Amniotic stem cell (primary cell): ENCODE measurements around the gene NEURL3.

Experiments used
- DNase-seq: peaks from one replicate; lab custom pipeline; 2025; lab: John Stamatoyannopoulos, UW

Gene NEURL3

DNA sequence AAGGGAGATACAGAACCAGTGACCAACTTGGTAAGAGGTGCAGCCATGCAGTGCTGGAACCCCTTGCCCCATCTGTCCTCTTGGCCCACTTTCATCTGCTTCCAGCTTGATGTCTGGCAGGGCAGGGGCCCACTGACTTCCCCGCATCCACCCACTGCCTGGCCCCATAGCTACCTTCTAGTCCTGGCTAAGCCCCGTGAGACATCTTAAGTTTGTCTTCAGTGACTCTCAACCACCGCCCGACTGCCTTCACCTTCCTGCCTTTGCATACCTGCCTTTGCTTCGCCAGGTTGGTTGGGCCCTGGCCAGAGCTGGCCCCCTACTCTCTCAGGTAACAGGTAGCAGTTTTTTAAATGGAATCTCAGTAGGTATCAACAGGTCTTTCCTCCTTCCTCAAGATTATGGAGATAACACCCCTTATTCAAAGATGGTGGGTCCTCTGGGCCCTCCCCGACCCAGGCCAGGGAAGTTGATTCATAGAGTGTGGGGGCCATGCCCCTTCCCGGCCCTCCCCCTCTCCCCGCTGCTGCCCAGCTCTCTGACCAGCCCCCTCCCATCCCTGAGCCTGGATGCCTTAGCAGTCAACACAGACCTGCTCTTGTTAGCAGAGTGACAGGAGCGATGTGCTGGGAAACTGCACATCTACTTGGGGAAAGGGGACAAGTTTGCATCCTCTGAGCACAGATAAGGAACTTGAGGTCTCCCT is 34.2 kb upstream of the NEURL3 start:
- no peak for DNase-seq

- no peak for DNase-seq
Measured at GRCh38 chr2:96538487-96539214, 33.5 kb upstream of the NEURL3 start.

DNA sequence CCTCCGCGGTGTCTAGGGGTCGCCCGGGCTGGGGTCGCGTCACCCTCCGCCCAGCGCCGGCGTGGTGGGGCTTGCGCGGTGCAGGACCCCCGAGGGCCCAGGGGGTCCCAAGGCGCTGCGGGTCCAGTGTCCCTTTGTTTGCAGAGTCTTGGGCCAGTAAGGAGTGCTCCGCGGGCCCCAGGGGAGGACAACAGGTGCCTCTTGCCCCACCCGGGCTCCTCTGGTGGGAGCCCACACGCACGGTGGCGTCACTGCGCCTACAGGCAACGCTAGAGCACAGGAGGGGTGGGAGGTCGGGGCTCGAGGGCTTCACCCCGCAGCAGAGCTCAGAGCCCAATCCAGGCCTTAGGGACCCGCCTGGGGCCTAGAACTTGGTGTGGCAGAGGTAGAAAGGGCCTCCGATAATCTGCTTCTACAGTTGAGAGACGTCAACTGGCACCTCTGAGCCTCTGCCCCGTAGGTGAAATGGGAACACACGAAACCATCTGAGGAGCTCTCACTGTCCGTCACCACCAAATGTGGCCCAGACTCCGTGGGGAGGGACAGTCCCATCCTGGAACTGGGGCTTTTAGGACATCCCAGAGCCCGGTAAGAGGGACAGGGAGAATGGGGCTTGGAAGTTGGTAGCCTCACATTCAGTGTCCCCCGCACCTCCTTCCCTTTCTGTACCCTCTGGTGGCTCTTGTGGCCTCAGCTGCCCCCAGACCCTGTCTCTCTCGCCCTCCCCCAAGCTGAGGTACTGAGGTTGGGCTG is 32.8 kb upstream of the NEURL3 start:
- no peak for DNase-seq

GRCh38 chr2:96537066-96537733 is 32.0 kb upstream of the NEURL3 start:
- no peak for DNase-seq

GRCh38 chr2:96536445-96537065 is 31.4 kb upstream of the NEURL3 start, which contains the start of gene ARID5A:
TSS of gene ARID5A (plus strand) at chr2:96536752. CDS start at chr2:96536827, 75 bp downstream.
- peak; percentile 75 for DNase-seq

GRCh38 chr2:96535331-96535730 is 30.2 kb upstream of the NEURL3 start:
- no peak for DNase-seq

DNA sequence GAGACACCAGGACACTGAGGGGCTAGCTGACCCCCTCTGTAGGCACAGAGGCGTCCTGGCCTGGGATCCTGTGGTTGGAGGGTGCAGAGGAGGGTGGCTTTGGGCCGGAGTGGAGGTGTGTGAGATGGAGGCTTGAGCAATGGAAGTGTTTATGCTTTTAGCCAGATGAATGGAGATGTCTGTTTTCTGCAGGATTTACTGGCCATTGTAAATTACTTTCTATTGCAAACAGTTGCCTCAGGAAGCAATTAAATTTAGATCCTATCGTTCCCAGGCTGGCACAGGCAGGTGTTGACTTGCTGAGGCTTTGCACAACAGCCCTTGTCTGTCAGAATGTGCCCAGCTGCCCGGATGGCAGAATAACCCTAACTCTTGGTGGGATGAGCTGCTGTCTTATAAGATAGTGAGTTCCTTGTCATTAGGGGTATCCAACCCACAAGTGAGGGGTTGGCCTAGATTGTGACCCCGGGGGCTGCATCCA is 29.6 kb upstream of the NEURL3 start:
- no peak for DNase-seq

DNA sequence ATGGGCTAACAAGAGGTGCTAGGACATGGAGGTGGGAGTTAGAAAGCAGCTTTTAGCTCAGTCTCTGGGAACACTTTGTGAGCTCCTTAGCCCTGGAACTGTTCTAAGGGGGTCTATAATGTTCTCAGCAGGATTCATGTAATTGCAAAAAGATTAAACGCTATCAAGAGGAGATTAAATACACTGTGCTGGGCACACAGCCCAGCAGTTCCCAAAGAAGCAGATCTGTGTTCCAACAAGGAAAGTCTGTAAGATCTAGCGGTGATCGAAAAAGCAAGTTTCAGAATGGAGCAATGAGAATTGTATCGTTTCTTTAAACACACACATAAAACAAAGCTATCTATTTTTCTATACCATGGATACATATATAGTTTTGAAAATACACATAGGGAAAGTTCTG is 29.0 kb upstream of the NEURL3 start:
- no peak for DNase-seq

- no peak for DNase-seq
Measured at GRCh38 chr2:96533292-96534073, 28.3 kb upstream of the NEURL3 start.

- DNase-seq = no peak
Measured at GRCh38 chr2:96532641-96533291, 27.6 kb upstream of the NEURL3 start.

DNA sequence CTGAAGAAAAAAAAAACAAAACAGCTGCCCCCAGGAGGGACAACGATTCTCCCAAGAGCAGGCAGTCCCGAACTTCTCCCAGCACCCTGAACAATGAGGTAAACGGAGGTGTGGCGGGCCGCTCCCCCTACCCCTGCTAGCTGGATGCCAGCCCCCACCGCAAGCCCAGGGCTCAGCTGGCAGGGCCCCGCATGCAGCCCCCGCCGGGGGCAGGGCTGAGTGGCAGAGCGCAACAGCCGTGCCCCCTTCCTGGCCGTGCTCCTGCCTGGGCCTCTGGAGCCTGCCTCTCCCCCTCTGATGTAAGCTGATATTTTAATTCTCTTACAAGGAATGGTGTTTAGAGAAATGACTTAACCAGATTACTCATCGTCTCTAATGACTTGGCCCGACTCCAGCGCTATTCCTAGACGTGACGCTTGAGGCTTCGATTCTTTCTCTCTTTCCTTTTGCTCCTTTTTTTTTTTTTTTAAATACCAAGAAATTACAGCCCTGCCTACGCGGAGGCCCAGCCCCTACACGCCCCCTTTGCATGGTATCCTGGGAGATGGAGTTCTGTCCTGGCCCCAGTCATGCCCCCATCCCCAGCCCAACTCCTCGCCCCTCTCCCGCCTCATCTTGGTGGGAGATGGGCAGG is 26.8 kb upstream of the NEURL3 start:
- peak; percentile 98 for DNase-seq

DNA sequence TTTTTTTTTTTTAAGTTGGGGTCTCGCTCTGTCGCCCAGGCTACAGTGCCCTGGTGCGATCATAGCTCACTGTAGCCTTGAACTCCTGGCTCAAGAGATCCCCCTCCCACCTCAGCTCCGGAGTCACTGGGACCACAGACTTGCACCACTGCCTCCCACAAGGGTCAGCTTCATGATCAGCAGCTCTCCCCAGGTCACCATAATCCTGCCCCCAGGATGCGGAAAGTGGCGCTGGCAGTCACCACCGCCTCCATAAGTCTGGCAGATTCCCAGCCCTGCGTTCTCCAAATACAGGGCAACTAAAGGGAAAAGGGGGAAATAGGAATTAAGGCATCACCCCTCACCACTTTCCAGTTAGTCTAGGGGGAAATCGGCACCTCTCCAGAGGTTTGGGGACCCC is 26.2 kb upstream of the NEURL3 start:
- no peak for DNase-seq

DNA sequence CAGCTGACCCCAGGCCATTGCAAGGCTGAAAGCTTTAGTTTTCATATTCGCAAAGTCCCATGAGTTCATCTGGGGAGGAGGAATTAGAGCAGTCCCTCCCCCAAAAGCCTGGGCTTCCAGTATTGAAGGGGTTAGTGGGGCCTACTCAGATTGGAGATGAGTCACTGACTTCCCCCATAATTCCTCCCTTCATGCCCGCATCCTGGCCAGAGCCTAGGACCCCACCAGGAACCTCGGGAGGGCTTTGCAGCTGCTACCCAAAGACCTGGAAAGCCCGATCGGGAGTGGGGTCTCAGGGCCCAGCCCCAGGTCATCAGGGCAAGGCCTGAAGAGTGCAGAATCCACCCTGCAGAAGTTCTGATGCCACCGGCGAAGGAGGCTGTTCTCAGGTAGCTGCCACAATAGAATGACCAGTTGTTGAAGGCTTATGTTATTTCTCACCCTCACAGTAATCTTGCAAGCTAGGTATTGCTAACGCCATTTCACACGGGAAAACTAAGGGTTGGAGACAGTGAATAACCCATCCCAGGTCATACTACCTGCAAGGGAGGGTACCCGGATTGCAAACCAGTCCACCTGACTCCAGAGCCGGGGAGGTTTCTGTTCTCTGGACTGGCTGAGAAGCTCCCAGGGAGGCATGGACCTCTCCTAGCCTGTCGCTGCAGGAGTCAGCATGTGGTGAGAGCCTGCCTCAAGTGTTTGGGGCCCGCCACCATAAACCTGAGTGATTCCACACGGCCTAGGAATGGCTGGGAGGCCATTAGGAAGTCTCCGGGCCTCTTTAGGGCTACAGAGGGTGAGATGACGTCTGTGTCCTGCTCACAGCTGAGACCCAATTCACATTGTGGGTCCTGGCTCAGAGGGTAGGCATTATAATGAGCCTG is 25.6 kb upstream of the NEURL3 start:
- no peak for DNase-seq

DNA sequence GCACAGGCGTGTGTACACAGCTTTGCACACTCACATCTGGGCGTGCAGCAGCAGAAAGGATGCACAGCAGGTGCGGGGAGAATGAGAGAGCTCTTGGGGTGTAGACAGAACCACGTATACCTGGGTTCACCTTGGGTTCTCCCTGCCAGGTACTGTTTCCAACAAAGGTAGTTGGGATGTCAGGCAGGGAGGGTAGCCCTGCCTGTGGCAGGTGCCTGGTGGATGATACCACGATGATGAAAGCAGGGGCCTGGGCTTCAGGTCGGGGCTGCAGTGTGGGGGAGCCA is 24.9 kb upstream of the NEURL3 start:
- no peak for DNase-seq

DNA sequence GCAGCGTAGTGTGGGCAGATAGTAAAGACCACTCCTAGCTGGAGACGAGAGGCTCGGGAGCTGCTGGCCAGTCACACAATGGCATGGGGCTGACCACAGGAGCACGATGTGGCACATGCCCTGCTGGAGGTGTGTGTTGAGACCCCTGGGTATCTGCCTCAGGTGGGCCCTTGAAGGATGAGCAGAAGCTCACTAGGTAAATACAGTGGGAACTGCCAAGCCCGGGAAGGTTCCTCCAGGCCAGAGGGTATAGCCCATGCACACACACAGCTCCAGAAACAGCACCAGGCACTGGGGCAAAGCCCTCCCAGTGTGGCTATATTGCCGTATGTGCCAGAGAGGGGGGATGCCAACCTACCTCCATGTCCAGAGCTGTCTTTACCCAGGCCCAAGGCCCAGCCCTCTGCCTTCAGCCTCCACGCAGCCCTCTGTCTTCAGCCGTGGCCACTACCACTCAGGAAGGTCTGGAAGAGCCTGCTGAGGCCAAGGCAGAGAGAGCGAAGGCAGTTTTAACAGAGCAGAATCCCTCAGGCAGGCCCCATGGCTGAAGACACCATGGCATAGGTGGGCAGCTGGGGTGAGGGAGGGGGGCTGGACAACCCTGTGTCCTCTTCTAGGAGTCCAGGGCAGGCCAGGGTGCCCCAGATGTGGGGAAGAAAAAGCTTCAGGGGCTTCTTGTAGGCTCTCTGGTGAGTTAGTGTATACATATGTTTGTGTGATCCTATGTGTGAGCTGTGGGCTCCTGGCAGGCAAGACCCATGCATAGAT is 24.4 kb upstream of the NEURL3 start:
- DNase-seq = no peak

- DNase-seq = no peak
Measured at GRCh38 chr2:96528700-96529375, 23.7 kb upstream of the NEURL3 start.

- DNase-seq = no peak
Measured at GRCh38 chr2:96528006-96528699, 23.0 kb upstream of the NEURL3 start.
